Right cardiac atrium (tissue), 5 donors: ENCODE measurements around the gene BCL2L13. TPM values are rescaled to one million over a fixed set of nuclear protein-coding genes. Genes with fewer than 3 reads are reported as not detected.
A peak's percentile ranks its signal among the peaks of the same experiment; 100 is the strongest.
"Not testable (repeated sequence)": the region's sequence is repeated elsewhere in the genome, so short reads cannot be mapped to it uniquely, and the experiment has no call there.

Experiments
- ATAC-seq, 2 donors: fragments of 200-7000 bp; cut with Tn5 transposase; one replicate each; pipeline versions ENCODE4 v1.8.0 to v1.9.1; 2020; ENCODE audit warnings: moderate library complexity in 2 of 2, mild to moderate bottlenecking in 1 of 2
- DNase-seq, 3 donors: peaks; one replicate each; pipeline ENCODE4 v3.0.0-alpha.2; 2020
- H3K27ac ChIP-seq: one replicate; pipeline ENCODE4 v1.5.1; 2013; ENCODE audit warnings: mild to moderate bottlenecking, low read length, control low read depth, moderate library complexity
- H3K27me3 ChIP-seq: one replicate; pipeline ENCODE4 v1.6.1; 2013; ENCODE audit not compliant: control insufficient read depth, insufficient read depth
- H3K4me1 ChIP-seq: one replicate; pipeline ENCODE4 v1.6.1; 2013; ENCODE audit warnings: low read length; ENCODE audit not compliant: control insufficient read depth, insufficient read depth
- H3K4me3 ChIP-seq: one replicate; pipeline ENCODE4 v1.5.1; 2013; ENCODE audit warnings: low read length, control low read depth
- H3K9me3 ChIP-seq: one replicate; pipeline ENCODE4 v1.6.1; 2013; ENCODE audit warnings: low read length; ENCODE audit not compliant: control insufficient read depth
- WGBS: extraction: QIAGEN DNeasy Blood & Tissue Kit; methylation state at CpG from one replicate; pipeline ENCODE4 v1.1.7; 2013; 5-methylcytosine and 5-hydroxymethylcytosine counted together
- intact Hi-C, 4 donors: fragments of 100-400 bp; cut with DNase I; formaldehyde crosslinking; loops; one replicate each; pipeline versions ENCODE4 v1.11.0 to v1.14.0; 2022 to 2023
- polyA plus RNA-seq: library from polyadenylated mRNA; stranded (reverse); fragments of 200-250 nt; gene quantifications from one replicate; pipeline ENCODE4 v1.2.3, GENCODE V29; 2013
- total RNA-seq, 4 donors: library from RNA; stranded (reverse); fragmentation: NEBNext Ultra II Directional; extraction: Animal tissue kit (Norgen Biotek cat#: 25700); gene quantifications; one replicate each; pipeline ENCODE4 v1.2.1, GENCODE V29; 2021
- donor health status: healthy with polysubstance abuse.
- donor health status: DM: no; HTN: yes; CAD: no.
- donor health status: DM: no; HTN: no; CAD: no.
- donor health status: DM: no; HTN: yes; CAD: no; lungs with severe emphysema.
- donor health status: DM: yes; HTN: yes; CAD: no.

BCL2L13 gene
- total and polyA plus RNA-seq, 5 donors = 40.0 to 62.9 (median 54.5) TPM

GRCh38 chr22:17694193-17694592 lies 55.6 kb downstream of the BCL2L13 start:
- WGBS = 60% methylated on average over 2 of the region's 2 CpGs
- no peak overlapping the region for H3K4me3 ChIP-seq
- H3K9me3 ChIP-seq = no peaks in the 10 kb centered on the region
- H3K4me1 ChIP-seq = no peaks in the 10 kb centered on the region
- intact Hi-C loops = no loop called here
- H3K27me3 ChIP-seq = no peaks in the 10 kb centered on the region
- ATAC-seq = peak in 1 of 2 donors; percentile 55
- DNase-seq = no peak
- H3K27ac ChIP-seq = no peak overlapping the region

GRCh38 chr22:17694752-17695151 lies 56.2 kb downstream of the BCL2L13 start:
- ATAC-seq (no peak), DNase-seq (no peak)
- 89% methylated on average over 6 of the region's 6 CpGs for WGBS

GRCh38 chr22:17695986-17696385 lies 57.4 kb downstream of the BCL2L13 start:
- WGBS = 86% methylated on average over 5 of the region's 5 CpGs
- Histone ChIP-seq H3K4me1 (no peaks in the 10 kb centered on the region), H3K27me3 (no peaks in the 10 kb centered on the region), H3K27ac (no peak overlapping the region), H3K9me3 (no peaks in the 10 kb centered on the region), H3K4me3 (no peak overlapping the region)
- DNase-seq = no peak
- no peak for ATAC-seq
- intact Hi-C loops = no loop called here

More at GRCh38 chr22:17694752-17695151, 56.2 kb downstream of the BCL2L13 start:
- no peaks in the 10 kb centered on the region for H3K4me1 ChIP-seq
- no peak overlapping the region for H3K27ac ChIP-seq
- intact Hi-C loops = no loop called here
- H3K27me3 ChIP-seq = no peaks in the 10 kb centered on the region
- no peaks in the 10 kb centered on the region for H3K9me3 ChIP-seq
- H3K4me3 ChIP-seq = no peak overlapping the region

GRCh38 chr22:17697196-17697595 lies 58.6 kb downstream of the BCL2L13 start:
- H3K4me1 ChIP-seq, DNase-seq, intact Hi-C loops, H3K27ac ChIP-seq, ATAC-seq, H3K4me3 ChIP-seq, H3K27me3 ChIP-seq, H3K9me3 ChIP-seq: not testable (repeated sequence)
- 88% methylated on average over 10 of the region's 10 CpGs for WGBS

GRCh38 chr22:17698276-17698675 lies 59.7 kb downstream of the BCL2L13 start:
- ATAC-seq, H3K4me1 ChIP-seq, H3K27ac ChIP-seq, H3K9me3 ChIP-seq, H3K4me3 ChIP-seq, intact Hi-C loops, H3K27me3 ChIP-seq, DNase-seq: not testable (repeated sequence)
- 98% methylated on average over 3 of the region's 3 CpGs for WGBS

GRCh38 chr22:17698948-17699347 lies 60.4 kb downstream of the BCL2L13 start:
- no peak for ATAC-seq
- H3K27me3 ChIP-seq = no peaks in the 10 kb centered on the region
- no peaks in the 10 kb centered on the region for H3K9me3 ChIP-seq
- no peak overlapping the region for H3K4me3 ChIP-seq
- no peaks in the 10 kb centered on the region for H3K4me1 ChIP-seq
- no peak for DNase-seq
- no peak overlapping the region for H3K27ac ChIP-seq
- intact Hi-C loops = no loop called here

- intact Hi-C loops = no loop called here
- H3K27ac ChIP-seq = no peak overlapping the region
- no peaks in the 10 kb centered on the region for H3K4me1 ChIP-seq
- ATAC-seq (no peak), DNase-seq (no peak)
- no peaks in the 10 kb centered on the region for H3K9me3 ChIP-seq
- H3K27me3 ChIP-seq = no peaks in the 10 kb centered on the region
- 85% methylated on average over 7 of the region's 7 CpGs for WGBS
- no peak overlapping the region for H3K4me3 ChIP-seq
Measured at GRCh38 chr22:17699696-17700340, 61.3 kb downstream of the BCL2L13 start.

- Histone ChIP-seq H3K9me3 (no peaks in the 10 kb centered on the region), H3K4me3 (no peak overlapping the region), H3K4me1 (no peaks in the 10 kb centered on the region), H3K27ac (no peak overlapping the region), H3K27me3 (no peaks in the 10 kb centered on the region)
- 30% methylated on average over 3 of the region's 3 CpGs for WGBS
- intact Hi-C loops = no loop called here
- DNase-seq (no peak), ATAC-seq (no peak)
Measured at GRCh38 chr22:17700778-17701177, 62.2 kb downstream of the BCL2L13 start.

GRCh38 chr22:17703811-17704210 lies 65.3 kb downstream of the BCL2L13 start:
- DNase-seq (no peak), ATAC-seq (no peak)
- Histone ChIP-seq H3K27ac (no peak overlapping the region), H3K9me3 (no peaks in the 10 kb centered on the region), H3K27me3 (no peaks in the 10 kb centered on the region), H3K4me3 (no peak overlapping the region), H3K4me1 (no peaks in the 10 kb centered on the region)
- 100% methylated on average over 2 of the region's 2 CpGs for WGBS
- intact Hi-C loops = no loop called here

GRCh38 chr22:17705546-17705945 lies 67.0 kb downstream of the BCL2L13 start:
- Histone ChIP-seq H3K4me1 (no peaks in the 10 kb centered on the region), H3K27ac (no peak overlapping the region)
- 97% methylated on average over 7 of the region's 7 CpGs for WGBS

GRCh38 chr22:17705951-17706900 lies 67.7 kb downstream of the BCL2L13 start:
- 63% methylated on average over 9 of the region's 9 CpGs for WGBS
- Histone ChIP-seq H3K27me3 (no peaks in the 10 kb centered on the region), H3K9me3 (no peaks in the 10 kb centered on the region), H3K27ac (no peak overlapping the region), H3K4me1 (no peaks in the 10 kb centered on the region), H3K4me3 (no peak overlapping the region)
- DNase-seq = peak in 1 of 3 donors; percentile 49
- ATAC-seq = peak; percentile 82 to 90
- intact Hi-C loops = no loop called here

More at GRCh38 chr22:17705546-17705945, 67.0 kb downstream of the BCL2L13 start:
- H3K4me3 ChIP-seq = no peak overlapping the region
- H3K9me3 ChIP-seq = no peaks in the 10 kb centered on the region
- ATAC-seq (no peak), DNase-seq (no peak)
- no peaks in the 10 kb centered on the region for H3K27me3 ChIP-seq
- intact Hi-C loops = no loop called here
